HepG2 (cell line): Measurements from ENCODE around the gene CIROP. TPM values are rescaled to one million over a fixed set of nuclear protein-coding genes. Genes with fewer than 3 reads are reported as not detected.
A peak's percentile ranks its signal among the peaks of the same experiment; 100 is the strongest.

Source experiments
- ATF6 ChIP-seq: sonication (generic); formaldehyde crosslinking; conservative IDR thresholded peaks from 2 replicates; pipeline ENCODE4 v1.4.0; 2020; ENCODE audit warnings: missing genetic modification reagents
- KAT2B ChIP-seq: fragments of 150-350 bp; IDR thresholded peaks from 2 replicates; pipeline ENCODE4 v1.6.1; 2014; ENCODE audit warnings: low read depth, low read length, borderline replicate concordance
- LBX2 ChIP-seq: sonication (generic); formaldehyde crosslinking; IDR thresholded peaks from 2 replicates; pipeline ENCODE4 v1.5.0; 2020; ENCODE audit warnings: missing genetic modification reagents, mild to moderate bottlenecking, borderline replicate concordance
- MBD4 ChIP-seq: IDR thresholded peaks from 2 replicates; pipeline ENCODE4 v1.6.1; 2012; ENCODE audit warnings: low read length, inconsistent platforms, borderline replicate concordance
- MYC ChIP-seq: sonication (generic); formaldehyde crosslinking; IDR thresholded peaks from 2 replicates; pipeline ENCODE4 v1.9.0; 2021; ENCODE audit warnings: missing genetic modification reagents, borderline replicate concordance
- PHF20 ChIP-seq: sonication (generic); formaldehyde crosslinking; IDR thresholded peaks from 2 replicates; pipeline ENCODE4 v1.5.0; 2020; ENCODE audit warnings: mild to moderate bottlenecking, missing genetic modification reagents
- ZFP36L1 ChIP-seq: sonication (generic); formaldehyde crosslinking; IDR thresholded peaks from 2 replicates; pipeline ENCODE4 v1.8.0; 2022; ENCODE audit warnings: mild to moderate bottlenecking, missing genetic modification reagents, moderate library complexity
- ZNF256 ChIP-seq: sonication (generic); formaldehyde crosslinking; conservative IDR thresholded peaks from 2 replicates; pipeline ENCODE4 v1.4.0; 2020; ENCODE audit warnings: missing genetic modification reagents
- ZNF407 ChIP-seq: sonication (generic); formaldehyde crosslinking; IDR thresholded peaks from one replicate; pipeline ENCODE4 v1.5.1; 2020; ENCODE audit warnings: mild to moderate bottlenecking, missing genetic modification reagents; ENCODE audit errors: not compliant biosample characterization
- ZNF543 ChIP-seq: sonication (generic); formaldehyde crosslinking; IDR thresholded peaks from 2 replicates; pipeline ENCODE4 v1.4.0; 2020; ENCODE audit warnings: mild to moderate bottlenecking, missing genetic modification reagents
- ZNF609 ChIP-seq: sonication (generic); formaldehyde crosslinking; IDR thresholded peaks from 2 replicates; pipeline ENCODE4 v1.4.0; 2020; ENCODE audit warnings: mild to moderate bottlenecking, missing genetic modification reagents, borderline replicate concordance
- ZNF782 ChIP-seq: sonication (generic); formaldehyde crosslinking; IDR thresholded peaks from 2 replicates; pipeline ENCODE4 v1.4.0; 2020; ENCODE audit warnings: missing genetic modification reagents, mild to moderate bottlenecking, borderline replicate concordance
- ZNF891 ChIP-seq: sonication (generic); formaldehyde crosslinking; IDR thresholded peaks from 2 replicates; pipeline ENCODE4 v1.5.0; 2020; ENCODE audit warnings: mild to moderate bottlenecking, missing genetic modification reagents
- polyA plus RNA-seq, 8 experiments: library from polyadenylated mRNA; depleted of rRNA in 3 of 8; stranded (reverse) in 7 of 8; unstranded in 1 of 8; fragments of >200 nt; fragmentation: Illumina TruSeq in 4 of 8; extraction: Trizol in 4 of 8; gene quantifications; 2 replicates each; pipeline versions ENCODE4 v1.2.1 to v1.2.3, GENCODE V29; 2011 to 2016; ENCODE audit warnings: low read depth in 4 of 8, missing spikeins in 1 of 8, mixed read lengths in 1 of 8; ENCODE audit not compliant: insufficient read depth in 1 of 8
- total RNA-seq, 5 experiments: library from RNA; depleted of rRNA; stranded (reverse); fragments of >200 nt; fragmentation: Illumina TruSeq; extraction: Trizol; gene quantifications; 2 replicates each; pipeline ENCODE4 v1.2.3, GENCODE V29; 2016; ENCODE audit warnings: low read depth in 1 of 5

The CIROP gene
- total and polyA plus RNA-seq, 2 of the 13 experiments (the other 11 are each of a cell fraction or from before 2014, with no cell fraction given): 0.07 TPM; not detected in 1

GRCh38 chr14:23055621-23056144 is 49.1 kb downstream of the CIROP start (continued):
- TF ChIP-seq ZNF407 (CRISPR knock-in tag): peak; percentile 11
- peak; percentile 66; the same call in 1 of the 2 replicates for TF ChIP-seq MYC (CRISPR knock-in tag)
- TF ChIP-seq PHF20 (CRISPR knock-in tag): no peak
- no peak for TF ChIP-seq ZFP36L1 (CRISPR knock-in tag)
- no peak for TF ChIP-seq ZNF256 (CRISPR knock-in tag)
- 0 out of 2 replicates have a peak, but pooled peaks have one; percentile 31 for TF ChIP-seq ZNF543 (CRISPR knock-in tag)
- no peak for TF ChIP-seq ATF6
- no peak for TF ChIP-seq MBD4
- 0 out of 2 replicates have a peak, but pooled peaks have one; percentile 41 for TF ChIP-seq ZNF609 (CRISPR knock-in tag)
- 0 out of 2 replicates have a peak, but pooled peaks have one; percentile 25 for TF ChIP-seq LBX2 (CRISPR knock-in tag)
- TF ChIP-seq KAT2B: no peak
- 0 out of 2 replicates have a peak, but pooled peaks have one; percentile 25 for TF ChIP-seq ZNF891 (CRISPR knock-in tag)
- 0 out of 2 replicates have a peak, but pooled peaks have one; percentile 6 for TF ChIP-seq ZNF782 (CRISPR knock-in tag)
